ENCODE data around the gene CFAP107. TPM values are rescaled to one million over a fixed set of nuclear protein-coding genes. Genes with fewer than 3 reads are reported as not detected.

CFAP107 gene
- polyA plus RNA-seq, 2 of the 4 experiments (the other 2 are of a cell fraction), result not detected

DNA sequence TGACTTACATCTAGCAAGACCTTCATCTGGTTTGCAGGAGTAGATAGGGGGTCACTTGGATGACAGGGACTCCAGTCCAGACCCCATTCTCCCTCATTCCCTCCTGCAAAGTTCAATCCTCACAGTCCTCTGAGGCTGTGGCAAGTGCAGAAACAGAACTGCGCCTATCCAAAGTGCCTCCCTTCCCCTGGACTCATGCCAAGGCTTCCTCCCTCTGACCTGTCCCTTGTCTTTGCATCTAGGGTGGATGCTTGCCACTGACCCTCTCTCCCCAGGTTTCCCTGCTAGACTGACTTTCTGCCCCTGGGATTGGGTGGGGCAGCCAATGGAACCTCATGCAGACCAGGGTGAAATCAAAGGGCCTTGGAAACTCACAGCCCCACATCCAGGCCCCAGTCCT, 63.9 kb downstream of the CFAP107 start:
- Histone ChIP-seq H3K4me2 (no peak overlapping the region), H3K4me1 (no peaks in the 10 kb centered on the region), H3K4me3 (no peak overlapping the region), H3K27ac (no peak overlapping the region), H3K9me3 (no peaks in the 10 kb centered on the region)
- DNase-seq (ENCODE audit: low read depth in 1 of 2, low spot score in 1 of 2), result no peak
- 78% methylated on average over 1 of the region's 1 CpG for WGBS (ENCODE audit: missing lambda C conversion rate)
- no peak for FAIRE-seq
- POLR2A ChIA-PET, result no interaction called here
- no peak for ATAC-seq
- CTCF ChIA-PET, result no interaction called here
- TF ChIP-seq HDAC2 (IDR thresholded peaks at IDR 0.05) (no peak), EP300 (IDR thresholded peaks at IDR 0.05) (no peak)

DNA sequence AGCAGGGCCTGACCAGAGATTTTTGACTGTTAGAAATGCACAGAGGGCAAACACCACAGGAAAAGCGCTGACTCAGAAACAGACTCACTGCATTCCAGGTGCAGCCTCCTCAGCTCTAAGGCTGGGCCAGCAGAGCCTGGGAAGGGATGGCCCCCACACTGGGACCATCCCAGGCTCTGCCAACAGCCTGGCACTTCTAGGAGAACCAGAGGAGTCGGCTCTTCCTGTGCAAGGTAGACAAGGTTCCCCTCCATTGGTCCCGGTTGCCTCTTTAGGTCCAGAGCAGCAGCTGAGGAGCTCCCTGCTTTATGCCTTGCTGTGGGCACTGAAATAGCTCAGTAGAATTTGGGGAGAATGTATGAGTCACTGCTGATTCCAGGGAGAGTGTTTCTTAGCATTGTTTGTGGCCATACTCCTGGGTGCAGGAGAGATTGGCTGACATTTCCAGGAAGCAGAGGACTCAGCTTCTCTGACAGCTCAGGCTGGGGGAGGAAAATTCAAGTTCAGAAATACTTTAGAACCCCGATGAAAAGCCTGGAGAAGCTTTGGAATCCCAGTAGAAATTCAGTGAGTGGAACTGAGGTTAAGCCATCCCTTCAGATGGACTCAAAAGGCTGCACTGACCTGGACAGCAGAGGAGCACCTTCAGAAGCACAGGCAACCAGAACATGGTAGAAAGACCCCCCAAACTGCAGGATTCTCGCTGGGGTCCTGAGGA, 64.8 kb downstream of the CFAP107 start:
- no peak overlapping the region for H3K4me3 ChIP-seq
- H3K27ac ChIP-seq, result no peak overlapping the region
- 28% methylated on average over 5 of the region's 5 CpGs for WGBS (ENCODE audit: missing lambda C conversion rate)
- POLR2A ChIA-PET, result no interaction called here
- H3K4me1 ChIP-seq, result no peaks in the 10 kb centered on the region
- FAIRE-seq (no peak), ATAC-seq (peak; percentile 40 to 47; a peak in 5 of 6 replicates), DNase-seq (ENCODE audit: low read depth in 1 of 2, low spot score in 1 of 2) (no peak)
- peak; percentile 50 for TF ChIP-seq MAFK (IDR thresholded peaks at IDR 0.05; ENCODE audit: partially characterized antibody)
- TF ChIP-seq BHLHE40 (IDR thresholded peaks at IDR 0.05; ENCODE audit: low read depth, low read length), result no peak
- no peak for TF ChIP-seq POLR2AphosphoS2 (conservative IDR thresholded peaks at IDR 0.05; ENCODE audit: low read length)
- no peak overlapping the region for H3K4me2 ChIP-seq
- CTCF ChIA-PET, result no interaction called here
- no peaks in the 10 kb centered on the region for H3K9me3 ChIP-seq

DNA sequence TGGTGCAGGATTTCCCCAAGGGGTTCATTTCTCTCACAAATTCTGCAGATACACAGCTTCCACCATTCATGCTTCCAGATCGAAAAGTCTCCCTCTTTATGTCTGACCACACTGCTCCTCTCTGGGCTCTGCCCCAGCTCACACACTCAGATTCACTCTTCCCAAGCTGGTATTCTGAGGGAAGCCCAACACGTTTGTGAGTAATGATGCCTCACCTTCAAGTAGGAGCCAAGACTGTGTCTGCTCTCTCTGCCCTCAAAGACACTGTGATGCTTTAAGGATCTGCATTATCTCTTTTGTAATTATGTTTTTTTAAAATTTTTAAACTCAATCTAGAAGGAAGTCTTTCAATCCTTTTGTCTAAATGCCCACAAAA, 65.4 kb downstream of the CFAP107 start:
- Histone ChIP-seq H3K4me1 (no peaks in the 10 kb centered on the region), H3K27ac (no peak overlapping the region), H3K4me3 (no peak overlapping the region), H3K4me2 (no peak overlapping the region), H3K9me3 (no peaks in the 10 kb centered on the region)
- CTCF ChIA-PET, result no interaction called here
- POLR2A ChIA-PET, result no interaction called here
- WGBS (ENCODE audit: missing lambda C conversion rate), result 6% methylated on average over 2 of the region's 2 CpGs
- ATAC-seq (no peak), FAIRE-seq (no peak), DNase-seq (ENCODE audit: low read depth in 1 of 2, low spot score in 1 of 2) (no peak)
- no peak for TF ChIP-seq ZFP36 (IDR thresholded peaks at IDR 0.05; ENCODE audit: borderline replicate concordance, partially characterized antibody)

Other genes with a start within 250 kb of the CFAP107 start
- 79.7 and 89.1 TPM in 2 replicates for gene DHRS3, start 128.0 kb upstream of the CFAP107 start, polyA plus RNA-seq (2011; rRNA removed)
- 56.9 to 78.9 TPM (median 62.7 TPM) in 3 replicates for gene DHRS3, start 128.0 kb upstream of the CFAP107 start, polyA plus RNA-seq (2017; fragmentation: RNase III; extraction: RNeasy Plus Mini Kit Qiagen cat#74134 plus additional on column Dnase treatment)
- gene AADACL4, start 102.1 kb upstream of the CFAP107 start, polyA plus RNA-seq (2011; rRNA removed), result not detected in 2 replicates
- not detected in 3 replicates for gene AADACL4, start 102.1 kb upstream of the CFAP107 start, polyA plus RNA-seq (2017; fragmentation: RNase III; extraction: RNeasy Plus Mini Kit Qiagen cat#74134 plus additional on column Dnase treatment)
- not detected in 2 replicates for gene AADACL3, start 30.1 kb upstream of the CFAP107 start, polyA plus RNA-seq (2011; rRNA removed)
- not detected in 3 replicates for gene AADACL3, start 30.1 kb upstream of the CFAP107 start, polyA plus RNA-seq (2017; fragmentation: RNase III; extraction: RNeasy Plus Mini Kit Qiagen cat#74134 plus additional on column Dnase treatment)
- gene PRAMEF12, start 27.5 kb downstream of the CFAP107 start, polyA plus RNA-seq (2011; rRNA removed), result not detected in 2 replicates
- not detected in 3 replicates for gene PRAMEF12, start 27.5 kb downstream of the CFAP107 start, polyA plus RNA-seq (2017; fragmentation: RNase III; extraction: RNeasy Plus Mini Kit Qiagen cat#74134 plus additional on column Dnase treatment)
- not detected in 2 replicates for gene PRAMEF1, start 45.2 kb downstream of the CFAP107 start, polyA plus RNA-seq (2011; rRNA removed)
- gene PRAMEF1, start 45.2 kb downstream of the CFAP107 start, polyA plus RNA-seq (2017; fragmentation: RNase III; extraction: RNeasy Plus Mini Kit Qiagen cat#74134 plus additional on column Dnase treatment), result not detected in 3 replicates
- not detected in 2 replicates for gene PRAMEF11, start 85.2 kb downstream of the CFAP107 start, polyA plus RNA-seq (2011; rRNA removed)
- gene PRAMEF11, start 85.2 kb downstream of the CFAP107 start, polyA plus RNA-seq (2017; fragmentation: RNase III; extraction: RNeasy Plus Mini Kit Qiagen cat#74134 plus additional on column Dnase treatment), result not detected in 3 replicates
- gene HNRNPCL1, start 102.5 kb downstream of the CFAP107 start, polyA plus RNA-seq (2011; rRNA removed), result not detected in 2 replicates
- gene HNRNPCL1, start 102.5 kb downstream of the CFAP107 start, polyA plus RNA-seq (2017; fragmentation: RNase III; extraction: RNeasy Plus Mini Kit Qiagen cat#74134 plus additional on column Dnase treatment), result not detected in 3 replicates
- gene PRAMEF2, start 110.9 kb downstream of the CFAP107 start, polyA plus RNA-seq (2011; rRNA removed), result not detected in 2 replicates
- not detected in 3 replicates for gene PRAMEF2, start 110.9 kb downstream of the CFAP107 start, polyA plus RNA-seq (2017; fragmentation: RNase III; extraction: RNeasy Plus Mini Kit Qiagen cat#74134 plus additional on column Dnase treatment)
- gene PRAMEF4, start 140.0 kb downstream of the CFAP107 start, polyA plus RNA-seq (2011; rRNA removed), result not detected in 2 replicates
- gene PRAMEF4, start 140.0 kb downstream of the CFAP107 start, polyA plus RNA-seq (2017; fragmentation: RNase III; extraction: RNeasy Plus Mini Kit Qiagen cat#74134 plus additional on column Dnase treatment), result not detected in 3 replicates
- not detected in 2 replicates for gene PRAMEF10, start 152.1 kb downstream of the CFAP107 start, polyA plus RNA-seq (2011; rRNA removed)
- not detected in 3 replicates for gene PRAMEF10, start 152.1 kb downstream of the CFAP107 start, polyA plus RNA-seq (2017; fragmentation: RNase III; extraction: RNeasy Plus Mini Kit Qiagen cat#74134 plus additional on column Dnase treatment)
- gene PRAMEF7, start 170.4 kb downstream of the CFAP107 start, polyA plus RNA-seq (2011; rRNA removed), result not detected in 2 replicates
- not detected in 3 replicates for gene PRAMEF7, start 170.4 kb downstream of the CFAP107 start, polyA plus RNA-seq (2017; fragmentation: RNase III; extraction: RNeasy Plus Mini Kit Qiagen cat#74134 plus additional on column Dnase treatment)
- gene PRAMEF6, start 201.4 kb downstream of the CFAP107 start, polyA plus RNA-seq (2011; rRNA removed), result not detected in 2 replicates
- gene PRAMEF6, start 201.4 kb downstream of the CFAP107 start, polyA plus RNA-seq (2017; fragmentation: RNase III; extraction: RNeasy Plus Mini Kit Qiagen cat#74134 plus additional on column Dnase treatment), result not detected in 3 replicates